Islet precursor cell (in vitro differentiated cells): ENCODE measurements around the gene MKI67.
"Not testable (repeated sequence)": the region's sequence is repeated elsewhere in the genome, so short reads cannot be mapped to it uniquely, and the experiment has no call there.

Experiments
- DNase-seq: peaks from one replicate; pipeline ENCODE4 v3.0.0-alpha.2; 2018

The MKI67 gene

GRCh38 chr10:128102480-128103228 is 23.6 kb downstream of the MKI67 start:
- DNase-seq: no peak

DNA sequence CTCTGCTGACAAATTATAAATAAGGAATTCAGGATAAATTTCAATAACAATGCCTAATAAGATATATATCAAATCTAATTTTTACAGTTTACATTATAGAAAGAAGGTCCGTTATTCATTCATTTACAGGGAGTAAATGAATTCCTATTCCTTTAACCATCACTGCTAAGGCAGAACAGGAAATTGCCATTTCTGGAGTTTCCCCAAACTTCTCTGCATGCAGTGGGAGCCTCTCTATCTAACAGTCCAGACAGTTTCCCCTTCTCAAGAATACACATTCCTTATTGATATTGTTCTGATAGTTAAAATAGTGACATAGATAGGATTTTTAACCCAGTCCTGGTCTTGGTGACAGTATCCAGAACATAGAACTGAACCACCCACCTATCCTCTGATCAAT is 24.3 kb downstream of the MKI67 start:
- DNase-seq: no peak

GRCh38 chr10:128099901-128100300 is 26.3 kb downstream of the MKI67 start:
- no peak for DNase-seq

- DNase-seq: no peak
These were observed 27.6 kb downstream of the MKI67 start for GRCh38 chr10:128098631-128099030.

- no peak for DNase-seq
These were observed 28.4 kb downstream of the MKI67 start for GRCh38 chr10:128097783-128098182.

DNA sequence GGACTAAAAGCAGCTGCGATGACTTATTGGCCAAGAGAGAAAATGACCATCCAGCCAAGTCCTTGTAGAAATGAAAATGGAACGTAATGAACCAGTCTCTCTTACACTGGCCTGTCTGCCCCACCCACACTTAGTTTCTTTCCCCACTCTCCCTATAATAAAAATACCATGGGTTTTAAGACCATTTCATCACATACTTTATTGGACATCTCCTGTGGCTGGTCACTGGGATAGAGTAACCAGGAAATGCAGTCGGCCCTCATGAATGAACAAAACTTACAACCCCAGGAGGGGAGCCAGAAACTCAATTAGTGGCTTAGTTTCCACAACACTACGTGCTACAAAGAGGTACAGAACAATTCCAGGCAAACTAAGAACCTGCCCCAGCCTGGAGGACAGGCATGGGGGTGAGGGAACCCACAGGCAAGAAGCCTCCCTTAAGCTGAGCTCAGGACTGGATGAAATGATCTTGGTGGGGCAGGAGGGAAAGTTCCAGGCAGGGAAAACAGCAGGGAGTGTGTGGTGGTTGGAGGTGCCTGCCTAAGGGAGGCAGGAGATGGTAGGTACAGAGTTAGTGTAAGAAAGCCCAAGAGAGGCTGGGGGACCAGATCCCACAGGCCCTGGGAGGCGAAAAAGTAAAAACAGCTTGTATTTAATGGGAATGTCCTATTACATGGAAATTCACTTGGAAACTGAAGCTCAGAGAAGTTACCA is 29.6 kb downstream of the MKI67 start:
- no peak for DNase-seq

DNA sequence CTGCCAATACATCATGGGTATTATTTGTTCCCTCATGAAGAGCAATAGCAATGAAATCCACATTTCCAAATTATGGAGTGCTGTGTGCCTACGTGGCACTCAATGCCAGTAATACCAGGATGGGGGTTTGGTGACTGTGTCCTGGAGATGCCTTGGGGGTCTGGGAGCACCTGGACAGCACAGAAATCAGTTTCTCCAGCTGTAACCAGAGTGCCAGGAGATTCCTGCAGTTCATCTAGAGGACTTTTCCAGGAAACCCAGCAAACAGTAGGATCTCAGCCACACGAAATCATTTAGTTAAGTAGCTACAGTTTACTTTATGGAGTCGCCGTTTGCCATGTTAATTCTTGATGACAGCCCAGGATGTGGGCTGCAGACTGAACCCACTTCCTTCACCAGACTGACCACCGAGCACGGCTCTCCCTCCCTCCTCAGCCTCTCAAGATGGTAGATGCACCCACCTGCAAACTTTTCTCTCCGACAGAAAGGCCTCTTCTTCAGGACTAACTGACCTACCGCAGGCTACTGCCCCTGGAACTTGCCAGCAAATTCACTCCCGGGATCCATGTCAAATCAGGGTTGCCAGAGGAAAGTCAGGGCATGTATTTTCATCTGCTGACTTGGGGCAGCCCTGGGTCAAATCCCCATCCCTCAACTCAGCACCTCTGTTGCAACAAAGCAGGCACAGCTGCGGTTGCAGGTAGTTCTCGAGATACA is 30.3 kb downstream of the MKI67 start:
- no peak for DNase-seq

DNA sequence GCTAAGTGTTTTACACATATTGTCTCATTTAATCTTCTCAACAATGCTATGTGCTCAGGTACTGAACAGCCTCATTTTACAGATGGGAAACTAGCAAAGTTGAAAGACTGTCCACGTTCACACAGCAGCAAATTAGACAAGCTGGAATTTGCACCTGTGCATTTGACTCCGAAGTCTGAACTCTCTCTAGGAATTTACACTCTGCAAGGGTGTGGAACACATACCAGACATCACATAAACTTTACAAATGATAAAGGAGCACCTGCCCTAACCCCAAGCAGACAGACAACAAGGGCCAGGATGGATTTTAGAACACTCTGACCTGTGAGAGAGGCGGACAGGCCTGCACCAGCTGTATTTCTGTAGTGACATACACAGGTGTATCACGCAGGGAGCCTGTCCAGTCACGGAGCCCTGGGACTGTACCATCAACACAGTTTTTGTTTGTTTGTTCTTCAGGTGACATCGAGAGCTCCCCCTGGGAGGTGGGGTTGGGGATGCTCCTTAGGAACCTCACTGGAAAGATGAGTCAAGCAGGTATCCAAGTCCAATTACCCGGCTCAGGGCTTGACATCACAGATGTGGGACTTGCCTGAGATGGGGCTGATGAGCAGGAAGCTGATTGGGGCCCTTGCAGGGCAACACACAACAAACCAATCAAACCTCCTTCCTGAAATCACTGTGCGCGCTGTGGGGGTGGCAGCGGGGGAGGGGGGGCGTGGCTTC is 31.0 kb downstream of the MKI67 start:
- DNase-seq: peak; percentile 63

- not testable (repeated sequence) for DNase-seq
These were observed 31.6 kb downstream of the MKI67 start for GRCh38 chr10:128094596-128094995.

DNA sequence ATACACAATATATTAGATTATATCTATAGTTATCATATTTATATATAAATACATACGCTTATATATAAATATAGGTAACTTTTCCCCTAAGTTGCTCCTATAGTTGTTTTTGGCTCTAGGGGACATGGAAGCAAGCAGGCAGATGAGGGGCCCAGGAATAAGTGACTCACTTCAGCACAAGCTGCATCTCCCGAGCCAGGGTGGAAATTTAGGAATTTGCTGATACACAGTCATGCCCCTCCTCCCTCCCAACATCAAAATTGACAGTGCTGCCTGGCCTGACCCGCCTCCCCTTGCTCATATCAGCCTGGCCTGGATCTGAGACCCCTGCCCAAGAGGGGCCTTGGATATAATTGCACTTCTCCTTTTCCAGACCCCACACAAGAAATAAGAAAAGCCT is 33.8 kb downstream of the MKI67 start:
- peak; percentile 52 for DNase-seq

DNA sequence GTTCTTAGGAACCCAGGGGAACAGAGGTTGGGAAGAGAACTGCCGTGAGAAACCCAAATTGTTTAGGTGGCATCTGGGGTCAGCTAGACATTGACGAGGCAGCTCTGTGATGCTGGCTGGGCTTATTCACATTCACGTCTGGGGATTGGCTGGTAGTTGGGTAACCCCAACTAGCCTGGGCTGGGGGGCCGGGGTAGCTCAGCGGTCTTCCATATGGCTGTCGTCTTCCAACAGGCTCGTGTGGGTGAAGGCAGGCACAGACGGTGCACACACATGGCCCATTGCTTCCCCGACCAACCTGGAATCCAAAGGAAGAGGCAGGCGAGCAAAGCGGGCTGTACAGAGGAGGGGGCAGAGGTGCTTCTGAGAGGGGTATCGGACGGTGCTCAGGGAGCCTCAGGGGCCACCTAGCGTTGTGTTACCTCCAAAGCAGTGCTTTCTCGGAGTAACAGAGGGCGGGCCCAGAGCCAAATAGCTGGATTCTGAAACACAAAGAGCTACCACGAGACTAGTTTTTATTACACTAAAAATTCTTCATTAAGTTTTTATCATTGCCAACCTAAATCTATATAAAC is 34.5 kb downstream of the MKI67 start:
- peak; percentile 63 for DNase-seq

- peak; percentile 58 for DNase-seq
These were observed 38.1 kb downstream of the MKI67 start for GRCh38 chr10:128087884-128088709.

DNA sequence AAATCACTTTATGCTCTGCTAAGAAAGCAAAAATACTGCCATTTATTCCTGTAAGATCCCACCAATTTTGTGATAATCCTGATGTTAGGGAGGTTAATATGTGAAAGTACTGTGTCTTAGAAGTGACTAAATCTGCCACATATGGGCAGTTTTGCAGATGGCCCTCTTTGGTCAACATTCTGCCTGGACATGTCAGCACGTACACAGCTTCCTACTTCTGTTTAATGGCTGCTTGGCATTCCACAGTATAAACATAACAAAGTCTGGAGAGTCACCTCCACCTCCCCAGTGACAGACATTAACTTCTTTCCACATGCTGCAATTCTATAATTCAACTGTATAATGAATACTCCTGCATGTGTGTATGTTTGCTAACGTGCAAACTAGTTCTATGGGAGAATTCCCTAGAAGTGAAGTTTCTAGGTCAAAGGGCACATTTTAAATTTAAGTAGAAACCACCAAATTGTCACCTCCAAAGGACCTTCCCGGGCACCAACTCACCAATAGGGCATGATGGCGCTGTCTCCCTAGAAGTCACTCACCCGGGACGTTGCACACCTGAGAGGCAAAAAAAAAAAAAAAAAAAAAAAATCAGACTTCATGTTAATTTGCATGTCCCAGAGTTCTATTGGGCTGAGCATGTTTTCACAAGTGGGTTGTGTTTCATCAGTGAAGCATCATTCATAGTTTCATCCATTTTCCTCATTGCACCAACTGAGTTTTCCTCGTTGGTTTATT is 38.9 kb downstream of the MKI67 start:
- peak; percentile 32 for DNase-seq

GRCh38 chr10:128086003-128086863 is 40.0 kb downstream of the MKI67 start:
- DNase-seq: peak; percentile 56

- DNase-seq: no peak
These were observed 41.2 kb downstream of the MKI67 start for GRCh38 chr10:128084991-128085390.

DNA sequence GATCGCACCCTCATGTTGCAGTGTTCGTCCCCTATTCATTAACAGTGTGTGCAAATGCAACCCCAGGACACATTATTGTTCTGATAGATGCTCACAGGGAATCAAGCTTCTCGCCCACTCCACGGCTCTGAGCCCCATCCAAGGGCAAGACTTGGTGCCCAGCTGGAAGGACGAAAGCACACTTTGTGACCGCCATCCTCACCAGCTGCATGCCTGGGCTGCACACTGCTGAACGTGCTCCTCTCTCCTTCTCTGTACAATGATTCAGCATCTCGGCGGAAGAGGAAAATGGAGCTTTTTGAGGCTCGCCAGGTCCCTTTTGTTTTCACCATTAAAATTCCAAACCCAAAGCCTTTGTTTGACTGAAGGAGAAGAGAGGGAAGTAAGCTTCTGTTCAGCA is 41.9 kb downstream of the MKI67 start:
- no peak for DNase-seq

DNA sequence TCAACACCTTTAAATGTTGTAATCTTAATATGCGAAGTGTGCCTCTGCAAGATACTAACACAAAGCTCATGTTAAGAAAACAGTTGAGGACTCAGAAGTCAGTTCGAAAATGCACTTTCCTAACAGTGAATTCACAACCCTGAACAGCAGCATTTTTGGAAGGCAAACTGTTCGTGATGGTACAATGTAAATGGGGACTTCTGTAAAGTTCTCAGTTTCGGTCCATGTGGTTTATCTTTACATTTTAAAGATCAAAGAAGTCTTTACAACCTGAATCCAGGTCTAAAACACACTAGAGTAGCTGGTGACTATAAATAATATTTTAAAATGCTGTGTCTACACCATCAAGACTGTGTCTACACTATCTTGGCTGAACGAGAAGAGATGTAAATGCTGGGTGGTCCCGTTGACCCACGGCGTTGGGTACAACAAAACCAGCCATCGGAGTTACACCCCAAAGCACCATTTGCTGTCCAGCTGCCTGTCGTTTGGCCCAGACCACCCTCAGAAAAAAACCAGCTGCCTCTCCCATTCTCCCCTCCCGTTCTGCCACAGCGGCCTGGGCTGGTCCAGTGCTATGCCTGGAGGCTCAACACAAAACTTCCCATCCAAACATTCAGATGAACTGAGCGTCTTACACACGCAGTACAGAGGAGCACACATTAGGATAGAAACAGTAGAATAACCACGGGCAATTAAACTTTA is 42.9 kb downstream of the MKI67 start:
- DNase-seq: no peak

DNA sequence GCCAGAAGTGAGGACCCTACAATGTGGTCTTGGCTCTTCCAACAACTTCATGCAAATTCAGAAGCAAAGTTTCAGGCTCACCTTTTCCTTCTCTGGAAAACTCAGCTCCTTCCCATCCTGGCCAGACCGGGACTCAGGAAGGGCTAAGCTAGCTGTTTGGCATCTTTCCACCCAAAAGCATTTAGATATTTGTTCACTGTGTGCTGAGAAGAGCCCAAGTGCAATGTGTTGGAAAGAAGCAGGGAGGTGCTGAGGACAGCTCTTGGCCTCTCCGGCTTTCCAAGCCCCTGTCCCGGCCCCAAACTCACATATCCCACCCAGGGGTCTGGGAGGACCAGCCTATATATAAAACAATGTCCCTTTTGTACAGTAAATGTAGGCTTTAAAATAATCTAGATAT is 44.5 kb downstream of the MKI67 start:
- no peak for DNase-seq

DNA sequence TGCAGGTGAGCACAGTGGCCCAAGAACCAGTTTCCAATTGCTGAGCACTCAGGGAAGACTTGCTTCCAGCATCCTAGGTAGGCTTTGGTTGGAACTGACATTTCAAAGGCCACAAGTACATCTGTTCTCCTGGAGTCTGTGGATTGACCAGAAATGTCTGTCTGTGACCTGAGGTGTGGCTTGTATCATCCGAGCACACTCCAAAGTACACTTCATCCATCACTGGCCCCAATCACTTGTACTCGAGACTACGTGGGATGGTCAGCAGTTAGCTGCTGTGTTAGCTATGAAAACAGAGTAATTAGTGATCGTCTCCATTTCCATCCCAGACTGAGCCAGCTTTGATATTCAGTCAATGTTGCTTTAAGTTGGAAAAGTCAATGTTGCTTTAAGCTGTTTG is 45.0 kb downstream of the MKI67 start:
- DNase-seq: no peak
